GM12872 (cell line): ENCODE results near the gene DOK3.

Source experiments
- TF ChIP-seq, protein P1 (sequence below): IDR thresholded peaks from 3 replicates; pipeline ENCODE4 v1.5.1; 2011; ENCODE audit warnings: low read depth, mild to moderate bottlenecking, low read length, moderate library complexity; ENCODE audit not compliant: insufficient read depth

DOK3 gene

DNA sequence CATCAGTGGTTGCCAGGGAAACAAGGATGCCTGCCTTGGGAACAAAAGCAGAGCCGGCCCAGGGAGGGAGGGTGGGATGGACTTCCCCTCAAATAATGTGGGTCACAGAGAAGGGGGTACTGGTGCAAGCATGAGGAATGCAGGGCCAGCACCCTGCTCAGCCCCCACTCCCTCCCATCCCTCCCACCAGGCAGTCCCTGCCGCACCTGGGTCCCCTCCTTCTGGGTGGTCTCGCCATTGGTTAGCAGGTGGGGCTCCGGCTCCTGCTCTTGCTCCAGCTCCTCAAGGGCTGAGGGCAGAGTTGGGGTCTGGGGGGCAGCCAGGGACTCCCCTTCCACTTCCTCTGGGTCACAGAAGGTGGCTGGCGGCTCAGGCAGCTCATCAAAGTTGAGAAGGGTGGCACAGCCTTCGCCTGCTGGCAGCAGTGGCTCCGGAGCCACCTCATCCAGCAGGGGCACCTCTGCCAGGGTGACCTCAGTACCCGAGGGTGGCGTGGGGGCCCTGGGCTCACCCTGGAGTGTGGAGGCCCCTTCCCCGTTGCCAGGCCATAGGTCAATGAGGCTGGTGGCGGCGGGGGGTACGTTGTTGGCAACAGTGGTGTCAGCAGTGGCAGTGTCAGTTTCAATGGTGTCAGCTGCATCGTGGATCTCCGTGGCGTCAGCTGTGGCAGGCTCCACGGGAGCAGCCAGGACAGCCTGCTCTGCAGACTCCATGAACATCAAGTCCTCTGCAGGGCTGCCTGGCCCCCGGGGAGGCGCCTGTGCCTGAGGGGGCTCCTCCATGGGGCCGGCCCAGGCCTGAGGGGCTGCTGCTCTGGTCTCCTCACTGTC, 51.6 kb downstream of the DOK3 start:
- TF ChIP-seq, protein P1, sequence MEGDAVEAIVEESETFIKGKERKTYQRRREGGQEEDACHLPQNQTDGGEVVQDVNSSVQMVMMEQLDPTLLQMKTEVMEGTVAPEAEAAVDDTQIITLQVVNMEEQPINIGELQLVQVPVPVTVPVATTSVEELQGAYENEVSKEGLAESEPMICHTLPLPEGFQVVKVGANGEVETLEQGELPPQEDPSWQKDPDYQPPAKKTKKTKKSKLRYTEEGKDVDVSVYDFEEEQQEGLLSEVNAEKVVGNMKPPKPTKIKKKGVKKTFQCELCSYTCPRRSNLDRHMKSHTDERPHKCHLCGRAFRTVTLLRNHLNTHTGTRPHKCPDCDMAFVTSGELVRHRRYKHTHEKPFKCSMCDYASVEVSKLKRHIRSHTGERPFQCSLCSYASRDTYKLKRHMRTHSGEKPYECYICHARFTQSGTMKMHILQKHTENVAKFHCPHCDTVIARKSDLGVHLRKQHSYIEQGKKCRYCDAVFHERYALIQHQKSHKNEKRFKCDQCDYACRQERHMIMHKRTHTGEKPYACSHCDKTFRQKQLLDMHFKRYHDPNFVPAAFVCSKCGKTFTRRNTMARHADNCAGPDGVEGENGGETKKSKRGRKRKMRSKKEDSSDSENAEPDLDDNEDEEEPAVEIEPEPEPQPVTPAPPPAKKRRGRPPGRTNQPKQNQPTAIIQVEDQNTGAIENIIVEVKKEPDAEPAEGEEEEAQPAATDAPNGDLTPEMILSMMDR: no peak

GRCh38 chr5:177456976-177457851, 52.4 kb downstream of the DOK3 start:
- TF ChIP-seq, protein P1: peak; percentile 75

DNA sequence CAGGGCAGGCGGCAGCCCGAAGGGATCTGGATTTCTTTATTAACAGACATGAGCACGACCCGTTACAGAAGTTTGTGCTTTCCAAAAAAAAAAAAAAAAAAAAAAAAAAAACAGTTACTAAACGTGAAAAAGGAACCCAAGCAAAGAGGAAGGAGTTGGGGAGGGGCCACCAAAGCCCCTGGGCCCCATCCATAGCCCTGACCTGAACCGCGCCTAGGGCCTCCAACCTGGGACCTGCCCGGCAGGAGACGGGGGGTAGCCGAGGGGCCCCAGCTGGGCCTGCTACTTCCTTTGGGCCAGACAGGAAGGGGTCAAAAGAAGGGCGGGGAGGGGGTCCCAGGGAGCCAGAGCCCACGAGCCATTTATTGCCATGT, 53.0 kb downstream of the DOK3 start:
- TF ChIP-seq, protein P1: no peak

GRCh38 chr5:177455661-177456590, 53.7 kb downstream of the DOK3 start:
- TF ChIP-seq, protein P1: peak; percentile 88

- TF ChIP-seq, protein P1: peak; percentile 79
Observed at GRCh38 chr5:177455036-177455660, 54.5 kb downstream of the DOK3 start.

DNA sequence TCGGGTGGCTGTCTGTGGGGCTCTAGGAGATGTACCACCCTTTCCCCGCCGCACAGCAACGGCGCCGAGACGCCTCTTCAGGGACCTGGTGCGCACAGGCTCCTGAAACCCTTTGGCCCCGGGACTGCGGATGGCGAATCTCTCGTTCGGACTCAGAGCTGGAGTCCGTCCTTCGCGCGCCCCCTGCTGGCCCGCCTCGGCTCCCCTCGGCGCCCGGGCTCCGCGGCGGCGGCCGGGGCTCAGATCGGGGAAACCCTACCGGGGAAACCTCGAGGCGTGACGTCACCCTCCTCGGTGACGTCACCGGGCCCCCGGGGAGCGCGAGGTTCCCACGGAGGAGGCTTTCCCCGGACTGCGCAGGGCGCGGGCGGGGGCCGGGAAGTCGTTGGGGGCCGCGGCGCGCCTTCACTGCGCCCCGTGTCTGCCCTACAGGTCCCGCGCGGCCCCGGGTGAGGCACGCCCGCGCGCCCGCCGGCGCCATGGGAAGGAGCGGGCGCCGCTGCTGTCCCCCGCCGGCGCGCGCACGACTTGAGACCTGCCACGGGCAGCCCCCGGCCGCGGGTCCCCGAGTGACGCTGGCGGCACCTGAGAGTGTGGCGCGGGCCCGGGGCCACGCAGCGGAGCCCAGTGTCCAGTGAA, 55.1 kb downstream of the DOK3 start:
- TF ChIP-seq, protein P1: peak; percentile 80
